Prostate gland (tissue), 2 donors: ENCODE data around the gene AKAP13.

ENCODE experiments used
- POLR2A ChIP-seq: fragments of 450-650 bp; IDR thresholded peaks from one replicate; pipeline ENCODE4 v1.6.1; 2016; ENCODE audit warnings: antibody characterized with exemption, mild to moderate bottlenecking
- POLR2AphosphoS5 ChIP-seq: sonication (generic); formaldehyde crosslinking; IDR thresholded peaks from one replicate; pipeline ENCODE4 v1.6.1; 2017; ENCODE audit warnings: antibody characterized with exemption
- TF ChIP-seq, protein P1 (sequence below), 4 experiments: fragments of 200-600 bp in 2 of 4; fragments of 450-650 bp in 2 of 4; sonication (generic) in 2 of 4; IDR thresholded peaks; 1 replicate in 3 of 4; 2 replicates in 1 of 4; pipeline ENCODE4 v1.5.1; 2016 to 2019; ENCODE audit warnings: antibody characterized with exemption in 4 of 4, mild to moderate bottlenecking in 2 of 4, moderate library complexity in 2 of 4

- TF ChIP-seq POLR2A: no peak
- TF ChIP-seq, protein P1, sequence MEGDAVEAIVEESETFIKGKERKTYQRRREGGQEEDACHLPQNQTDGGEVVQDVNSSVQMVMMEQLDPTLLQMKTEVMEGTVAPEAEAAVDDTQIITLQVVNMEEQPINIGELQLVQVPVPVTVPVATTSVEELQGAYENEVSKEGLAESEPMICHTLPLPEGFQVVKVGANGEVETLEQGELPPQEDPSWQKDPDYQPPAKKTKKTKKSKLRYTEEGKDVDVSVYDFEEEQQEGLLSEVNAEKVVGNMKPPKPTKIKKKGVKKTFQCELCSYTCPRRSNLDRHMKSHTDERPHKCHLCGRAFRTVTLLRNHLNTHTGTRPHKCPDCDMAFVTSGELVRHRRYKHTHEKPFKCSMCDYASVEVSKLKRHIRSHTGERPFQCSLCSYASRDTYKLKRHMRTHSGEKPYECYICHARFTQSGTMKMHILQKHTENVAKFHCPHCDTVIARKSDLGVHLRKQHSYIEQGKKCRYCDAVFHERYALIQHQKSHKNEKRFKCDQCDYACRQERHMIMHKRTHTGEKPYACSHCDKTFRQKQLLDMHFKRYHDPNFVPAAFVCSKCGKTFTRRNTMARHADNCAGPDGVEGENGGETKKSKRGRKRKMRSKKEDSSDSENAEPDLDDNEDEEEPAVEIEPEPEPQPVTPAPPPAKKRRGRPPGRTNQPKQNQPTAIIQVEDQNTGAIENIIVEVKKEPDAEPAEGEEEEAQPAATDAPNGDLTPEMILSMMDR (IDR thresholded peaks at IDR 0.05): no peak
- no peak for TF ChIP-seq POLR2AphosphoS5
Measured at GRCh38 chr15:85563328-85563727, 182.9 kb downstream of the AKAP13 start.
